Calu3 (cell line): Measurements from ENCODE around the gene KIDINS220. TPM values are rescaled to one million over a fixed set of nuclear protein-coding genes. Genes with fewer than 3 reads are reported as not detected.

ENCODE experiments used
- BruUV-seq: library from RNA; stranded (reverse); fragments of 400-500 nt; replicated peaks from 2 replicates; lab custom pipeline; 2021; lab: Mats Ljungman, UMichigan
- CTCF ChIA-PET: fragments of 300-600 bp; sonication (Branson Sonifier 250); formaldehyde crosslinking; loops from one replicate; lab custom pipeline; 2022; ENCODE audit warnings: antibody characterized with exemption; lab: Charles Lee
- DNase-seq: peaks from one replicate; pipeline ENCODE4 v3.0.0; 2022
- H3K27ac Mint-ChIP-seq: one replicate; pipeline ENCODE4 v1.8.0; 2022; ENCODE audit warnings: mixed read lengths; ENCODE audit not compliant: unreplicated experiment
- H3K27me3 Mint-ChIP-seq: one replicate; pipeline ENCODE4 v1.8.0; 2022; ENCODE audit warnings: mixed read lengths; ENCODE audit not compliant: unreplicated experiment
- H3K36me3 Mint-ChIP-seq: one replicate; pipeline ENCODE4 v1.8.0; 2022; ENCODE audit warnings: mild to moderate bottlenecking, moderate library complexity, mixed read lengths; ENCODE audit not compliant: insufficient read depth, unreplicated experiment
- H3K4me1 Mint-ChIP-seq: one replicate; pipeline ENCODE4 v1.8.0; 2022; ENCODE audit warnings: mild to moderate bottlenecking, low read depth, mixed read lengths; ENCODE audit not compliant: unreplicated experiment
- H3K4me3 Mint-ChIP-seq: one replicate; pipeline ENCODE4 v1.8.0; 2022; ENCODE audit warnings: mild to moderate bottlenecking, low read depth, moderate library complexity, mixed read lengths; ENCODE audit not compliant: unreplicated experiment
- H3K9me3 Mint-ChIP-seq: one replicate; pipeline ENCODE4 v1.8.0; 2022; ENCODE audit warnings: low read depth, mixed read lengths; ENCODE audit not compliant: unreplicated experiment
- CTCF ChIP-seq: fragments of 200-600 bp; IDR thresholded peaks from one replicate; pipeline ENCODE4 v1.8.0; 2022; ENCODE audit warnings: antibody characterized with exemption; ENCODE audit not compliant: unreplicated experiment
- intact Hi-C: fragments of 100-400 bp; cut with micrococcal nuclease; formaldehyde crosslinking; loops from one replicate; pipeline ENCODE4 v1.10.0; 2022; ENCODE audit not compliant: unreplicated experiment
- total RNA-seq: library from RNA; stranded (reverse); gene quantifications from 2 replicates; pipeline ENCODE4 v1.2.3, GENCODE V29; 2022

KIDINS220 gene
- total RNA-seq, 1 experiment from 2014 or later: 33.6 TPM

GRCh38 chr2:8806885-8807704 is 30.3 kb downstream of the KIDINS220 start:
- Mint-ChIP-seq H3K27ac (no peak overlapping the region), H3K9me3 (no peaks in the 10 kb centered on the region), H3K4me1 (peaks cover 8% of the 10 kb centered on the region), H3K27me3 (no peaks in the 10 kb centered on the region), H3K4me3 (no peak overlapping the region), H3K36me3 (peaks cover 15% of the 10 kb centered on the region)
- no peak for TF ChIP-seq CTCF
- CTCF ChIA-PET: interaction anchor here (0.7 kb wide), 1 partner anchor 262 kb away, joined by 4 read pairs; no protein-coding TSS in a partner anchor
- no peak for DNase-seq
- no TSS peak for BruUV-seq
- intact Hi-C loops: no loop called here

- H3K27me3 Mint-ChIP-seq: no peaks in the 10 kb centered on the region
- H3K27ac Mint-ChIP-seq: no peak overlapping the region
- intact Hi-C loops: no loop called here
- peaks cover 17% of the 10 kb centered on the region for H3K36me3 Mint-ChIP-seq
- no TSS peak for BruUV-seq
- no peak for TF ChIP-seq CTCF
- CTCF ChIA-PET: no interaction called here
- peaks cover 8% of the 10 kb centered on the region for H3K4me1 Mint-ChIP-seq
- no peak overlapping the region for H3K4me3 Mint-ChIP-seq
- DNase-seq: no peak
- no peaks in the 10 kb centered on the region for H3K9me3 Mint-ChIP-seq
These were observed 31.9 kb downstream of the KIDINS220 start for GRCh38 chr2:8805278-8806210.

- Mint-ChIP-seq H3K36me3 (peaks cover 12% of the 10 kb centered on the region), H3K27ac (no peak overlapping the region), H3K9me3 (no peaks in the 10 kb centered on the region), H3K27me3 (no peaks in the 10 kb centered on the region), H3K4me3 (no peak overlapping the region), H3K4me1 (peaks cover 8% of the 10 kb centered on the region)
- CTCF ChIA-PET: interaction anchor here (0.7 to 1.2 kb wide), 2 partner anchors 70 to 336 kb away, joined by 3 to 4 read pairs; no protein-coding TSS in a partner anchor
- intact Hi-C loops: no loop called here
- BruUV-seq: no TSS peak
- TF ChIP-seq CTCF: no peak
- peak; percentile 76 for DNase-seq
These were observed 33.6 kb downstream of the KIDINS220 start for GRCh38 chr2:8803658-8804379.

- no peak for DNase-seq
- no TSS peak for BruUV-seq
- H3K4me3 Mint-ChIP-seq: no peak overlapping the region
- H3K9me3 Mint-ChIP-seq: no peaks in the 10 kb centered on the region
- TF ChIP-seq CTCF: no peak
- CTCF ChIA-PET: interaction anchor here (1.2 kb wide), 1 partner anchor 337 kb away, joined by 4 read pairs; no protein-coding TSS in a partner anchor
- intact Hi-C loops: no loop called here
- peaks cover 12% of the 10 kb centered on the region for H3K36me3 Mint-ChIP-seq
- no peak overlapping the region for H3K27ac Mint-ChIP-seq
- no peaks in the 10 kb centered on the region for H3K27me3 Mint-ChIP-seq
- peaks cover 8% of the 10 kb centered on the region for H3K4me1 Mint-ChIP-seq
These were observed 34.7 kb downstream of the KIDINS220 start for GRCh38 chr2:8802741-8803140.
